ENCODE data around the gene BRD7. TPM values are rescaled to one million over a fixed set of nuclear protein-coding genes. Genes with fewer than 3 reads are reported as not detected.

BRD7 gene
- total RNA-seq, 1 experiment from 2014 or later, result 122 TPM

DNA sequence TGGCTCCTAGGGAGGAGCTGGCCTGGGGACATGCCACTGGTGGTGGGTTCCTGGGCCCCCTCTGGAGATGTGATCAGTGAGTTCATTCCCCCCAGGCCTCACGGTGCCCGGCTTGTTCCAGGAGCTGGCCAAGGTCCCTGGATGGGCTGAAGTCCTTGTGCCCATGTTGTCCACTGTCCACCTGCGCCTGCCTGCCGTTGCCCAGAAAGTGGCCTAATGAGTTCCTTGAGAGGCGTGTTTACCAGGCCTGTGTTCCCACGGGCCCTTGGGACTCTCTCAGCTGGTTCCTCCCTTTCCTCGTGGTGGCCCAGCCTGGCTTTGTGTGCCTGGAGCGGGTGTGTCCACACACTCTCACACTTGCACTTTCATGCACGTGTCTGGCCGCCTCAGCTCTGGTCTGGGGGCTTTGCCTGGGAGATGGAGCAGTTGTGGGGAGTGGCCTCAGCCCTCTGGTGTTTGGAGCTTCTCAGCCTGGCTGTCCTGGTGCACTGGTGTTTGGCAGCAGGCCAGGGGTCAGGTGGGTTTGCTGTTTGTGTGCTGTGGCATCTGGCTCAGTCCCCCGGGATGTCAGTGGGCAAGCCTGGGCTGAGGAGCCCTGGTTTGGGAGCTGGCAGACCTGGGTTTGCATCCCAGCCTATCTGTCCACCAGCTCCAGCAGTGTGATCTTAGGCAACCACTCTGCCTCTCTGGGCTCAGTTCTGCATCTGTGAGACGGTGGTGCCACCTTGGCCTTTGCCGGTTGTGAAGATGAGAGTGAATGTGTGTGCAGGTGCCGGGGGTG, 84.5 kb downstream of the BRD7 start:
- ChIA-PET POLR2A (no interaction called here), CTCF (interaction anchor here (0.8 kb wide), 1 partner anchor 258 kb away, joined by 3 read pairs; no protein-coding TSS in a partner anchor)
- ATAC-seq (no peak), DNase-seq (ENCODE audit: low spot score) (no peak)
- Mint-ChIP-seq H3K27ac (no peak overlapping the region), H3K9me3 (peaks cover 6% of the 10 kb centered on the region), H3K4me3 (no peak overlapping the region), H3K4me1 (peaks cover 11% of the 10 kb centered on the region), H3K27me3 (ENCODE audit: low read depth) (no peaks in the 10 kb centered on the region; the same call in 1 of the 2 replicates), H3K36me3 (peaks cover 6% of the 10 kb centered on the region; the same call in 1 of the 2 replicates)
- TF ChIP-seq, protein P1, sequence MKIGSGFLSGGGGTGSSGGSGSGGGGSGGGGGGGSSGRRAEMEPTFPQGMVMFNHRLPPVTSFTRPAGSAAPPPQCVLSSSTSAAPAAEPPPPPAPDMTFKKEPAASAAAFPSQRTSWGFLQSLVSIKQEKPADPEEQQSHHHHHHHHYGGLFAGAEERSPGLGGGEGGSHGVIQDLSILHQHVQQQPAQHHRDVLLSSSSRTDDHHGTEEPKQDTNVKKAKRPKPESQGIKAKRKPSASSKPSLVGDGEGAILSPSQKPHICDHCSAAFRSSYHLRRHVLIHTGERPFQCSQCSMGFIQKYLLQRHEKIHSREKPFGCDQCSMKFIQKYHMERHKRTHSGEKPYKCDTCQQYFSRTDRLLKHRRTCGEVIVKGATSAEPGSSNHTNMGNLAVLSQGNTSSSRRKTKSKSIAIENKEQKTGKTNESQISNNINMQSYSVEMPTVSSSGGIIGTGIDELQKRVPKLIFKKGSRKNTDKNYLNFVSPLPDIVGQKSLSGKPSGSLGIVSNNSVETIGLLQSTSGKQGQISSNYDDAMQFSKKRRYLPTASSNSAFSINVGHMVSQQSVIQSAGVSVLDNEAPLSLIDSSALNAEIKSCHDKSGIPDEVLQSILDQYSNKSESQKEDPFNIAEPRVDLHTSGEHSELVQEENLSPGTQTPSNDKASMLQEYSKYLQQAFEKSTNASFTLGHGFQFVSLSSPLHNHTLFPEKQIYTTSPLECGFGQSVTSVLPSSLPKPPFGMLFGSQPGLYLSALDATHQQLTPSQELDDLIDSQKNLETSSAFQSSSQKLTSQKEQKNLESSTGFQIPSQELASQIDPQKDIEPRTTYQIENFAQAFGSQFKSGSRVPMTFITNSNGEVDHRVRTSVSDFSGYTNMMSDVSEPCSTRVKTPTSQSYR (CRISPR knock-in tag; IDR thresholded peaks at IDR 0.05), result no peak

GRCh38 chr16:50282955-50283631, 85.7 kb downstream of the BRD7 start:
- H3K4me1 Mint-ChIP-seq, result peaks cover 14% of the 10 kb centered on the region
- ATAC-seq (no peak), DNase-seq (ENCODE audit: low spot score) (no peak)
- H3K4me3 Mint-ChIP-seq, result no peak overlapping the region
- H3K27ac Mint-ChIP-seq, result no peak overlapping the region
- TF ChIP-seq, protein P2, sequence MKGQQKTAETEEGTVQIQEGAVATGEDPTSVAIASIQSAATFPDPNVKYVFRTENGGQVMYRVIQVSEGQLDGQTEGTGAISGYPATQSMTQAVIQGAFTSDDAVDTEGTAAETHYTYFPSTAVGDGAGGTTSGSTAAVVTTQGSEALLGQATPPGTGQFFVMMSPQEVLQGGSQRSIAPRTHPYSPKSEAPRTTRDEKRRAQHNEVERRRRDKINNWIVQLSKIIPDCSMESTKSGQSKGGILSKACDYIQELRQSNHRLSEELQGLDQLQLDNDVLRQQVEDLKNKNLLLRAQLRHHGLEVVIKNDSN (CRISPR knock-in tag; IDR thresholded peaks at IDR 0.05), result peak; percentile 27; the same call in 1 of the 2 replicates
- TF ChIP-seq ATF1 (CRISPR knock-in tag; IDR thresholded peaks at IDR 0.05) (no peak), ZNF317 (CRISPR knock-in tag; IDR thresholded peaks at IDR 0.05; ENCODE audit: borderline replicate concordance, low read depth) (no peak), GABPB1 (CRISPR knock-in tag; IDR thresholded peaks at IDR 0.05) (peak; percentile 73; the same call in 1 of the 2 replicates)
- TF ChIP-seq, protein P3, sequence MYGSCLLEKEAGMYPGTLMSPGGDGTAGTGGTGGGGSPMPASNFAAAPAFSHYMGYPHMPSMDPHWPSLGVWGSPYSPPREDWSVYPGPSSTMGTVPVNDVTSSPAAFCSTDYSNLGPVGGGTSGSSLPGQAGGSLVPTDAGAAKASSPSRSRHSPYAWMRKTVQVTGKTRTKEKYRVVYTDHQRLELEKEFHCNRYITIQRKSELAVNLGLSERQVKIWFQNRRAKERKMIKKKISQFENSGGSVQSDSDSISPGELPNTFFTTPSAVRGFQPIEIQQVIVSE (CRISPR knock-in tag; IDR thresholded peaks at IDR 0.05; ENCODE audit: borderline replicate concordance), result no peak
- TF ChIP-seq, protein P4, sequence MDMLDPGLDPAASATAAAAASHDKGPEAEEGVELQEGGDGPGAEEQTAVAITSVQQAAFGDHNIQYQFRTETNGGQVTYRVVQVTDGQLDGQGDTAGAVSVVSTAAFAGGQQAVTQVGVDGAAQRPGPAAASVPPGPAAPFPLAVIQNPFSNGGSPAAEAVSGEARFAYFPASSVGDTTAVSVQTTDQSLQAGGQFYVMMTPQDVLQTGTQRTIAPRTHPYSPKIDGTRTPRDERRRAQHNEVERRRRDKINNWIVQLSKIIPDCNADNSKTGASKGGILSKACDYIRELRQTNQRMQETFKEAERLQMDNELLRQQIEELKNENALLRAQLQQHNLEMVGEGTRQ (CRISPR knock-in tag; IDR thresholded peaks at IDR 0.05), result peak; percentile 64
- H3K36me3 Mint-ChIP-seq, result peaks cover 6% of the 10 kb centered on the region; the same call in 1 of the 2 replicates
- H3K27me3 Mint-ChIP-seq (ENCODE audit: low read depth), result no peaks in the 10 kb centered on the region; the same call in 1 of the 2 replicates
- ChIA-PET POLR2A (no interaction called here), CTCF (interaction anchor here (0.6 to 1.2 kb wide), 3 partner anchors 29 to 72 kb away, joined by 3 to 5 read pairs (median 3); no protein-coding TSS in a partner anchor)
- peaks cover 11% of the 10 kb centered on the region for H3K9me3 Mint-ChIP-seq

GRCh38 chr16:50282010-50282538, 86.7 kb downstream of the BRD7 start:
- Mint-ChIP-seq H3K27me3 (ENCODE audit: low read depth) (no peaks in the 10 kb centered on the region; the same call in 1 of the 2 replicates), H3K4me1 (peaks cover 14% of the 10 kb centered on the region), H3K9me3 (peaks cover 11% of the 10 kb centered on the region), H3K27ac (no peak overlapping the region), H3K36me3 (peaks cover 6% of the 10 kb centered on the region; the same call in 1 of the 2 replicates), H3K4me3 (no peak overlapping the region)
- CTCF ChIA-PET, result interaction anchor here (1.0 to 1.2 kb wide), 2 partner anchors 45 to 73 kb away, joined by 3 read pairs; no protein-coding TSS in a partner anchor
- DNase-seq (ENCODE audit: low spot score), result no peak
- POLR2A ChIA-PET, result no interaction called here
- no peak for ATAC-seq
- TF ChIP-seq ELF4 (CRISPR knock-in tag; IDR thresholded peaks at IDR 0.05; ENCODE audit: low read depth), result no peak
- TF ChIP-seq FOXP1 (CRISPR knock-in tag; IDR thresholded peaks at IDR 0.05; ENCODE audit: borderline replicate concordance), result no peak
- TF ChIP-seq NR2C2 (CRISPR knock-in tag; IDR thresholded peaks at IDR 0.05), result no peak
- TF ChIP-seq ARID4B (CRISPR knock-in tag; IDR thresholded peaks at IDR 0.05; ENCODE audit: borderline replicate concordance), result no peak
- no peak for TF ChIP-seq ZBTB21 (CRISPR knock-in tag; IDR thresholded peaks at IDR 0.05; ENCODE audit: borderline replicate concordance)
- TF ChIP-seq RELA (CRISPR knock-in tag; IDR thresholded peaks at IDR 0.05; ENCODE audit: borderline replicate concordance), result no peak
- TF ChIP-seq NFATC4 (CRISPR knock-in tag; IDR thresholded peaks at IDR 0.05), result no peak
- TF ChIP-seq JAZF1 (CRISPR knock-in tag; IDR thresholded peaks at IDR 0.05), result no peak
- no peak for TF ChIP-seq IRF2 (CRISPR knock-in tag; IDR thresholded peaks at IDR 0.05; ENCODE audit: borderline replicate concordance, low read depth)
- no peak for TF ChIP-seq ZNF121 (CRISPR knock-in tag; IDR thresholded peaks at IDR 0.05)
- no peak for TF ChIP-seq TEAD1 (CRISPR knock-in tag; IDR thresholded peaks at IDR 0.05)
- TF ChIP-seq ZNF317 (CRISPR knock-in tag; IDR thresholded peaks at IDR 0.05; ENCODE audit: borderline replicate concordance, low read depth), result no peak
